ENCODE measurements around the gene ARNT2. TPM values are rescaled to one million over a fixed set of nuclear protein-coding genes. Genes with fewer than 3 reads are reported as not detected.

The ARNT2 gene
- polyA plus RNA-seq, 1 of the 3 experiments (the other 2 are of a cell fraction) = 17.0 TPM

DNA sequence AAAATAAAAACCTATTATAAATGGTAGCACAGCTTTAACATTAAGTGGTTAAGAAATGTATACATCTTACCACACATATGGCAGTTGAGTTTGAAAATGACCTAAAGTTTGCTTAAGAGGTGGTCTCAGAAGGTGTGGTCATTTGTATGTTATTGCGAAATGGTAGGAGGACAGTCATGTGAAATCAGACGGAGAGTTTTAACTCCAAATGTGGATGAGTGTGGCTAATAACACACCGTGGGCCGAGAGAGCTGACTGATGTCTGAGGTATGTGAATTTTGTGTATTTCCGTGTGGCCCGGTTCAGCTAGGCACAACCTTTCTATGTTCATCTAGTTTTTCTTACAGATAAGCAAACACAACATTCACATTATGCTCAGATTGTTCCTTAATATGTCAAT is 71.9 kb downstream of the ARNT2 start:
- WGBS (ENCODE audit: low lambda C conversion rate) = 94% methylated on average over 6 of the region's 6 CpGs
- Histone ChIP-seq H3K9me3 (no peaks in the 10 kb centered on the region), H3K9ac (no peak overlapping the region), H3K4me1 (ENCODE audit: control insufficient read depth in 1 of 2, insufficient read depth in 2 of 2, low read depth in 1 of 2, low read length in 1 of 2) (peaks cover 0 to 15% of the 10 kb centered on the region in 2 experiments; a peak in 2 of 4 replicates), H3K27ac (ENCODE audit: low read depth in 2 of 2, low read length in 1 of 2) (no peak overlapping the region), H3F3A (replicated peaks; ENCODE audit: insufficient read depth) (peaks cover 20% of the 10 kb centered on the region), H2AFZ (ENCODE audit: low read depth) (no peak overlapping the region), H4K20me1 (ENCODE audit: insufficient read depth) (no peaks in the 10 kb centered on the region), H3K4me2 (no peak overlapping the region), H3K9me2 (no peaks in the 10 kb centered on the region), H3K36me3 (replicated peaks in 1 of 2; ENCODE audit: control insufficient read depth in 1 of 2, insufficient read depth in 2 of 2, low read length in 1 of 2) (peaks cover 7 to 29% of the 10 kb centered on the region in 2 experiments), H3K4me3 (ENCODE audit: low read depth in 2 of 2, low read length in 1 of 2) (no peak overlapping the region), H3K27me3 (ENCODE audit: insufficient read depth) (no peaks in the 10 kb centered on the region), H3K79me2 (ENCODE audit: insufficient read depth) (no peaks in the 10 kb centered on the region)
- no peak for TF ChIP-seq SMC3 (IDR thresholded peaks at IDR 0.05; ENCODE audit: low read depth, low read length)
- no peak for TF ChIP-seq TAF1 (IDR thresholded peaks at IDR 0.05; ENCODE audit: borderline replicate concordance, low read depth, low read length)
- TF ChIP-seq USF2 (IDR thresholded peaks at IDR 0.05; ENCODE audit: borderline replicate concordance, low read depth, low read length) = no peak
- no peak for TF ChIP-seq RFX5 (IDR thresholded peaks at IDR 0.05; ENCODE audit: low read length)
- TF ChIP-seq PBX3 (IDR thresholded peaks at IDR 0.05) = no peak
- no peak for TF ChIP-seq EP300 (IDR thresholded peaks at IDR 0.05; ENCODE audit: borderline replicate concordance in 1 of 2, low read depth in 1 of 2, low read length in 1 of 2)
- POLR2A ChIA-PET = no interaction called here
- CTCF ChIA-PET = interaction anchor here (4.9 kb wide), 1 partner anchor 20 kb away, joined by 22 read pairs; no protein-coding TSS in a partner anchor
- DNase-seq = no peak

DNA sequence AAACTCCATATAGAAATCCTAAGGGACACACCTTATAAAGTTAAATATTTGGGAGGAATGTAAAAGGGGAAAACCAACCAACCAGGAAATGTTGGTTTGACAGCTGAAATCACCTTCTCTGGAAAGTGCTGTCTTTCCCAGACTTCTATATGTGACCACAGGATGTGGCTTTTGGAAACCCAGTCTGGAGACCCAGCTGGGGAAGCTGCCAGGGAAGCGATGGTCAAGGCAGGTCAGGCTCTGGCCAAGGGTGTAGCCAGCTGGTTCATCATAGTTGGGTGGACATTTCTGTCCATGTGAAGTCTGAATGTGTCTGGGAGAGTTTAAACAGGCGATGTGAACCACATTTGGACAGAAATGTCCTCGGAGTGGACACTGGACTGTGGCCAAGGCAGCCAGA is 73.9 kb downstream of the ARNT2 start:
- Histone ChIP-seq H3K4me3 (ENCODE audit: low read depth in 2 of 2, low read length in 1 of 2) (no peak overlapping the region), H3K27me3 (ENCODE audit: insufficient read depth) (no peaks in the 10 kb centered on the region), H3K9ac (no peak overlapping the region), H3K79me2 (ENCODE audit: insufficient read depth) (no peaks in the 10 kb centered on the region), H3K9me2 (no peaks in the 10 kb centered on the region), H3K36me3 (replicated peaks in 1 of 2; ENCODE audit: control insufficient read depth in 1 of 2, insufficient read depth in 2 of 2, low read length in 1 of 2) (peaks cover 7 to 29% of the 10 kb centered on the region in 2 experiments), H3K9me3 (no peaks in the 10 kb centered on the region), H3K4me2 (no peak overlapping the region), H3K4me1 (ENCODE audit: control insufficient read depth in 1 of 2, insufficient read depth in 2 of 2, low read depth in 1 of 2, low read length in 1 of 2) (peaks cover 0 to 27% of the 10 kb centered on the region in 2 experiments; a peak in 2 of 4 replicates), H2AFZ (ENCODE audit: low read depth) (no peak overlapping the region), H3K27ac (ENCODE audit: low read depth in 2 of 2, low read length in 1 of 2) (no peak overlapping the region), H4K20me1 (ENCODE audit: insufficient read depth) (no peaks in the 10 kb centered on the region), H3F3A (replicated peaks; ENCODE audit: insufficient read depth) (peaks cover 30% of the 10 kb centered on the region)
- no peak for DNase-seq
- CTCF ChIA-PET = interaction anchor here (0.5 kb wide), 1 partner anchor 415 kb away, joined by 3 read pairs; no protein-coding TSS in a partner anchor
- POLR2A ChIA-PET = no interaction called here
- 95% methylated on average over 3 of the region's 3 CpGs for WGBS (ENCODE audit: low lambda C conversion rate)
- TF ChIP-seq SIN3A (IDR thresholded peaks at IDR 0.05; ENCODE audit: borderline replicate concordance, low read depth, low read length) = no peak
- TF ChIP-seq RFX5 (IDR thresholded peaks at IDR 0.05; ENCODE audit: low read length) = no peak
- no peak for TF ChIP-seq IRF3 (IDR thresholded peaks at IDR 0.05; ENCODE audit: low read depth, low read length)
- TF ChIP-seq TEAD4 (IDR thresholded peaks at IDR 0.05; ENCODE audit: borderline replicate concordance, insufficient read depth) = no peak
- no peak for TF ChIP-seq GATA2 (CRISPR knock-in tag; IDR thresholded peaks at IDR 0.05)
- no peak for TF ChIP-seq MEF2A (IDR thresholded peaks at IDR 0.05; ENCODE audit: borderline replicate concordance, low read depth)
- TF ChIP-seq, protein P1, sequence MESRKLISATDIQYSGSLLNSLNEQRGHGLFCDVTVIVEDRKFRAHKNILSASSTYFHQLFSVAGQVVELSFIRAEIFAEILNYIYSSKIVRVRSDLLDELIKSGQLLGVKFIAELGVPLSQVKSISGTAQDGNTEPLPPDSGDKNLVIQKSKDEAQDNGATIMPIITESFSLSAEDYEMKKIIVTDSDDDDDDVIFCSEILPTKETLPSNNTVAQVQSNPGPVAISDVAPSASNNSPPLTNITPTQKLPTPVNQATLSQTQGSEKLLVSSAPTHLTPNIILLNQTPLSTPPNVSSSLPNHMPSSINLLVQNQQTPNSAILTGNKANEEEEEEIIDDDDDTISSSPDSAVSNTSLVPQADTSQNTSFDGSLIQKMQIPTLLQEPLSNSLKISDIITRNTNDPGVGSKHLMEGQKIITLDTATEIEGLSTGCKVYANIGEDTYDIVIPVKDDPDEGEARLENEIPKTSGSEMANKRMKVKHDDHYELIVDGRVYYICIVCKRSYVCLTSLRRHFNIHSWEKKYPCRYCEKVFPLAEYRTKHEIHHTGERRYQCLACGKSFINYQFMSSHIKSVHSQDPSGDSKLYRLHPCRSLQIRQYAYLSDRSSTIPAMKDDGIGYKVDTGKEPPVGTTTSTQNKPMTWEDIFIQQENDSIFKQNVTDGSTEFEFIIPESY (IDR thresholded peaks at IDR 0.05; ENCODE audit: borderline replicate concordance, low read depth) = no peak
- no peak for TF ChIP-seq PBX3 (IDR thresholded peaks at IDR 0.05)
- no peak for TF ChIP-seq NFIC (IDR thresholded peaks at IDR 0.05; ENCODE audit: borderline replicate concordance)
